Thyroid gland (tissue), 4 donors: Measurements from ENCODE around the gene RNF145.

Source experiments
- CTCF ChIP-seq, 6 experiments: fragments of 200-600 bp in 3 of 6; fragments of 450-650 bp in 3 of 6; sonication (generic) in 3 of 6; IDR thresholded peaks; one replicate each; pipeline ENCODE4 v1.5.1; 2016 to 2019; ENCODE audit warnings: antibody characterized with exemption in 6 of 6, mild to moderate bottlenecking in 2 of 6, inconsistent platforms in 1 of 6, moderate library complexity in 1 of 6
- POLR2A ChIP-seq, 2 donors: fragments of 450-650 bp; IDR thresholded peaks; one replicate each; pipeline ENCODE4 v1.6.1; 2017; ENCODE audit warnings: antibody characterized with exemption in 2 of 2, mild to moderate bottlenecking in 2 of 2, moderate library complexity in 1 of 2

GRCh38 chr5:159216454-159216853 is 7.1 kb upstream of the RNF145 start:
- TF ChIP-seq CTCF (IDR thresholded peaks at IDR 0.05) (no peak), POLR2A (IDR thresholded peaks at IDR 0.05) (no peak)
